GM12873 (cell line): Measurements from ENCODE around the gene ANKRD12.

ENCODE experiments used
- TF ChIP-seq, protein P1 (sequence below): IDR thresholded peaks from 2 replicates; pipeline ENCODE4 v1.5.1; 2012; ENCODE audit warnings: low read depth, mild to moderate bottlenecking, moderate library complexity, low read length, control low read depth; ENCODE audit not compliant: insufficient read depth; ENCODE audit errors: missing control alignments

Gene ANKRD12

GRCh38 chr18:9130195-9130594 is 6.4 kb upstream of the ANKRD12 start:
- TF ChIP-seq, protein P1, sequence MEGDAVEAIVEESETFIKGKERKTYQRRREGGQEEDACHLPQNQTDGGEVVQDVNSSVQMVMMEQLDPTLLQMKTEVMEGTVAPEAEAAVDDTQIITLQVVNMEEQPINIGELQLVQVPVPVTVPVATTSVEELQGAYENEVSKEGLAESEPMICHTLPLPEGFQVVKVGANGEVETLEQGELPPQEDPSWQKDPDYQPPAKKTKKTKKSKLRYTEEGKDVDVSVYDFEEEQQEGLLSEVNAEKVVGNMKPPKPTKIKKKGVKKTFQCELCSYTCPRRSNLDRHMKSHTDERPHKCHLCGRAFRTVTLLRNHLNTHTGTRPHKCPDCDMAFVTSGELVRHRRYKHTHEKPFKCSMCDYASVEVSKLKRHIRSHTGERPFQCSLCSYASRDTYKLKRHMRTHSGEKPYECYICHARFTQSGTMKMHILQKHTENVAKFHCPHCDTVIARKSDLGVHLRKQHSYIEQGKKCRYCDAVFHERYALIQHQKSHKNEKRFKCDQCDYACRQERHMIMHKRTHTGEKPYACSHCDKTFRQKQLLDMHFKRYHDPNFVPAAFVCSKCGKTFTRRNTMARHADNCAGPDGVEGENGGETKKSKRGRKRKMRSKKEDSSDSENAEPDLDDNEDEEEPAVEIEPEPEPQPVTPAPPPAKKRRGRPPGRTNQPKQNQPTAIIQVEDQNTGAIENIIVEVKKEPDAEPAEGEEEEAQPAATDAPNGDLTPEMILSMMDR: no peak

- TF ChIP-seq, protein P1: no peak
Measured at GRCh38 chr18:9130806-9131205, 5.8 kb upstream of the ANKRD12 start.

GRCh38 chr18:9132628-9133027 is 4.0 kb upstream of the ANKRD12 start:
- TF ChIP-seq, protein P1: no peak

- TF ChIP-seq, protein P1: no peak
Measured at GRCh38 chr18:9133225-9133624, 3.4 kb upstream of the ANKRD12 start.

GRCh38 chr18:9135081-9135911 is 1.3 kb upstream of the ANKRD12 start:
- TF ChIP-seq, protein P1: no peak

- TF ChIP-seq, protein P1: no peak
Measured at GRCh38 chr18:9135912-9136314, 668 bp upstream of the ANKRD12 start.

- TF ChIP-seq, protein P1: no peak
Measured at GRCh38 chr18:9137168-9138066, 836 bp downstream of the ANKRD12 start.
